ENCODE measurements around the gene PPP1R2C.

PPP1R2C gene

DNA sequence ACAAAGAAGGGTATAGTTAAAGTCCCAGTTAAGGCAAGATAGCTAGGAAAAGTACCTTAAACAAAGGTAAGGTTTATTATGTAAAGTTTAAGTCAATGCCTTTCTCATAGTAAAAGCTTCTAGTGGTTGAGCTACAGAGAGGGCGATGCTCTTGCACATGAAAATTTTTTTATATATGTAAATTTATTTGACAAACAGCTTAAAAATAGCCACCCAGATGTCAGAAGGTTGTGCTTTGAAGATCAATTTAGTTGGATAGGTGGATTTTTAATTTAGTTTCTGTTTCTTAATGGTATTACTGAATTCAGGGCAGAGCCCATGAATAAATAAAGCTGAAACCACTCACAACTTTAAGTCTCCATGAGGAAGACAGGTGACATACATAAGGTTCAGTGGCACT, 29.4 kb upstream of the PPP1R2C start:
- no peak for ATAC-seq
- TF ChIP-seq, protein P1, sequence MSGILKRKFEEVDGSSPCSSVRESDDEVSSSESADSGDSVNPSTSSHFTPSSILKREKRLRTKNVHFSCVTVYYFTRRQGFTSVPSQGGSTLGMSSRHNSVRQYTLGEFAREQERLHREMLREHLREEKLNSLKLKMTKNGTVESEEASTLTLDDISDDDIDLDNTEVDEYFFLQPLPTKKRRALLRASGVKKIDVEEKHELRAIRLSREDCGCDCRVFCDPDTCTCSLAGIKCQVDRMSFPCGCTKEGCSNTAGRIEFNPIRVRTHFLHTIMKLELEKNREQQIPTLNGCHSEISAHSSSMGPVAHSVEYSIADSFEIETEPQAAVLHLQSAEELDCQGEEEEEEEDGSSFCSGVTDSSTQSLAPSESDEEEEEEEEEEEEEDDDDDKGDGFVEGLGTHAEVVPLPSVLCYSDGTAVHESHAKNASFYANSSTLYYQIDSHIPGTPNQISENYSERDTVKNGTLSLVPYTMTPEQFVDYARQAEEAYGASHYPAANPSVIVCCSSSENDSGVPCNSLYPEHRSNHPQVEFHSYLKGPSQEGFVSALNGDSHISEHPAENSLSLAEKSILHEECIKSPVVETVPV (CRISPR knock-in tag; IDR thresholded peaks at IDR 0.05) = no peak
- no peak for TF ChIP-seq ZNF8 (CRISPR knock-in tag; IDR thresholded peaks at IDR 0.05)
- TF ChIP-seq TOX (CRISPR knock-in tag; IDR thresholded peaks at IDR 0.05; ENCODE audit: borderline replicate concordance) = no peak
- TF ChIP-seq PPARA (CRISPR knock-in tag; IDR thresholded peaks at IDR 0.05; ENCODE audit: borderline replicate concordance) = no peak
- TF ChIP-seq ZFP30 (CRISPR knock-in tag; IDR thresholded peaks at IDR 0.05) = no peak
- TF ChIP-seq POU6F1 (CRISPR knock-in tag; IDR thresholded peaks at IDR 0.05; ENCODE audit: borderline replicate concordance, low read depth) = no peak
- TF ChIP-seq BACH2 (CRISPR knock-in tag; IDR thresholded peaks at IDR 0.05; ENCODE audit: borderline replicate concordance) = no peak
- TF ChIP-seq TCF4 (CRISPR knock-in tag; IDR thresholded peaks at IDR 0.05; ENCODE audit: borderline replicate concordance) = no peak
- TF ChIP-seq ZFP3 (CRISPR knock-in tag; IDR thresholded peaks at IDR 0.05) = no peak
- TF ChIP-seq CSDC2 (CRISPR knock-in tag; IDR thresholded peaks at IDR 0.05) = no peak

- no peak for ATAC-seq
- TF ChIP-seq BACH2 (CRISPR knock-in tag; IDR thresholded peaks at IDR 0.05; ENCODE audit: borderline replicate concordance) (no peak), GLIS3 (CRISPR knock-in tag; IDR thresholded peaks at IDR 0.05) (no peak), ZNF565 (CRISPR knock-in tag; conservative IDR thresholded peaks at IDR 0.05; ENCODE audit: low read depth) (no peak), POU6F1 (CRISPR knock-in tag; IDR thresholded peaks at IDR 0.05; ENCODE audit: borderline replicate concordance, low read depth) (no peak), RARB (CRISPR knock-in tag; IDR thresholded peaks at IDR 0.05) (no peak), ZFP3 (CRISPR knock-in tag; IDR thresholded peaks at IDR 0.05) (no peak), CREB5 (CRISPR knock-in tag; IDR thresholded peaks at IDR 0.05; ENCODE audit: low read depth) (no peak), ZC3H10 (CRISPR knock-in tag; IDR thresholded peaks at IDR 0.05) (no peak), ZNF70 (CRISPR knock-in tag; IDR thresholded peaks at IDR 0.05) (no peak), TCF4 (CRISPR knock-in tag; IDR thresholded peaks at IDR 0.05; ENCODE audit: borderline replicate concordance) (no peak), TOX (CRISPR knock-in tag; IDR thresholded peaks at IDR 0.05; ENCODE audit: borderline replicate concordance) (no peak), OSR1 (CRISPR knock-in tag; IDR thresholded peaks at IDR 0.05) (no peak), ZFP30 (CRISPR knock-in tag; IDR thresholded peaks at IDR 0.05) (no peak), ISL1 (CRISPR knock-in tag; IDR thresholded peaks at IDR 0.05) (no peak), PPARA (CRISPR knock-in tag; IDR thresholded peaks at IDR 0.05; ENCODE audit: borderline replicate concordance) (no peak), ESRRG (CRISPR knock-in tag; IDR thresholded peaks at IDR 0.05) (no peak), SNAI2 (CRISPR knock-in tag; IDR thresholded peaks at IDR 0.05) (no peak)
- TF ChIP-seq, protein P2, sequence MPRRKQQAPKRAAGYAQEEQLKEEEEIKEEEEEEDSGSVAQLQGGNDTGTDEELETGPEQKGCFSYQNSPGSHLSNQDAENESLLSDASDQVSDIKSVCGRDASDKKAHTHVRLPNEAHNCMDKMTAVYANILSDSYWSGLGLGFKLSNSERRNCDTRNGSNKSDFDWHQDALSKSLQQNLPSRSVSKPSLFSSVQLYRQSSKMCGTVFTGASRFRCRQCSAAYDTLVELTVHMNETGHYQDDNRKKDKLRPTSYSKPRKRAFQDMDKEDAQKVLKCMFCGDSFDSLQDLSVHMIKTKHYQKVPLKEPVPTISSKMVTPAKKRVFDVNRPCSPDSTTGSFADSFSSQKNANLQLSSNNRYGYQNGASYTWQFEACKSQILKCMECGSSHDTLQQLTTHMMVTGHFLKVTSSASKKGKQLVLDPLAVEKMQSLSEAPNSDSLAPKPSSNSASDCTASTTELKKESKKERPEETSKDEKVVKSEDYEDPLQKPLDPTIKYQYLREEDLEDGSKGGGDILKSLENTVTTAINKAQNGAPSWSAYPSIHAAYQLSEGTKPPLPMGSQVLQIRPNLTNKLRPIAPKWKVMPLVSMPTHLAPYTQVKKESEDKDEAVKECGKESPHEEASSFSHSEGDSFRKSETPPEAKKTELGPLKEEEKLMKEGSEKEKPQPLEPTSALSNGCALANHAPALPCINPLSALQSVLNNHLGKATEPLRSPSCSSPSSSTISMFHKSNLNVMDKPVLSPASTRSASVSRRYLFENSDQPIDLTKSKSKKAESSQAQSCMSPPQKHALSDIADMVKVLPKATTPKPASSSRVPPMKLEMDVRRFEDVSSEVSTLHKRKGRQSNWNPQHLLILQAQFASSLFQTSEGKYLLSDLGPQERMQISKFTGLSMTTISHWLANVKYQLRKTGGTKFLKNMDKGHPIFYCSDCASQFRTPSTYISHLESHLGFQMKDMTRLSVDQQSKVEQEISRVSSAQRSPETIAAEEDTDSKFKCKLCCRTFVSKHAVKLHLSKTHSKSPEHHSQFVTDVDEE (CRISPR knock-in tag; IDR thresholded peaks at IDR 0.05) = no peak
- TF ChIP-seq, protein P3, sequence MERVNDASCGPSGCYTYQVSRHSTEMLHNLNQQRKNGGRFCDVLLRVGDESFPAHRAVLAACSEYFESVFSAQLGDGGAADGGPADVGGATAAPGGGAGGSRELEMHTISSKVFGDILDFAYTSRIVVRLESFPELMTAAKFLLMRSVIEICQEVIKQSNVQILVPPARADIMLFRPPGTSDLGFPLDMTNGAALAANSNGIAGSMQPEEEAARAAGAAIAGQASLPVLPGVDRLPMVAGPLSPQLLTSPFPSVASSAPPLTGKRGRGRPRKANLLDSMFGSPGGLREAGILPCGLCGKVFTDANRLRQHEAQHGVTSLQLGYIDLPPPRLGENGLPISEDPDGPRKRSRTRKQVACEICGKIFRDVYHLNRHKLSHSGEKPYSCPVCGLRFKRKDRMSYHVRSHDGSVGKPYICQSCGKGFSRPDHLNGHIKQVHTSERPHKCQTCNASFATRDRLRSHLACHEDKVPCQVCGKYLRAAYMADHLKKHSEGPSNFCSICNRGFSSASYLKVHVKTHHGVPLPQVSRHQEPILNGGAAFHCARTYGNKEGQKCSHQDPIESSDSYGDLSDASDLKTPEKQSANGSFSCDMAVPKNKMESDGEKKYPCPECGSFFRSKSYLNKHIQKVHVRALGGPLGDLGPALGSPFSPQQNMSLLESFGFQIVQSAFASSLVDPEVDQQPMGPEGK (CRISPR knock-in tag; IDR thresholded peaks at IDR 0.05; ENCODE audit: borderline replicate concordance) = no peak
- TF ChIP-seq, protein P1 (CRISPR knock-in tag; IDR thresholded peaks at IDR 0.05) = no peak
These were observed 26.6 kb upstream of the PPP1R2C start for GRCh38 chrX:42804524-42804923.
